GM10847 (cell line): ENCODE results near the gene MORN1.

Experiments
- POLR2A ChIP-seq: IDR thresholded peaks from 2 replicates; pipeline ENCODE4 v1.6.1; 2011; ENCODE audit not compliant: insufficient read length; ENCODE audit errors: extremely low read depth

Gene MORN1

GRCh38 chr1:2304282-2304681 lies 87.1 kb downstream of the MORN1 start:
- TF ChIP-seq POLR2A = no peak

- no peak for TF ChIP-seq POLR2A
Observed at GRCh38 chr1:2303781-2304180, 87.6 kb downstream of the MORN1 start.

- TF ChIP-seq POLR2A = no peak
Observed at GRCh38 chr1:2303016-2303775, 88.2 kb downstream of the MORN1 start.

GRCh38 chr1:2302292-2302925 lies 88.9 kb downstream of the MORN1 start:
- TF ChIP-seq POLR2A = no peak

GRCh38 chr1:2301607-2302291 lies 89.6 kb downstream of the MORN1 start:
- no peak for TF ChIP-seq POLR2A

GRCh38 chr1:2300851-2301606 lies 90.3 kb downstream of the MORN1 start:
- no peak for TF ChIP-seq POLR2A

- TF ChIP-seq POLR2A = no peak
Observed at GRCh38 chr1:2300004-2300771, 91.2 kb downstream of the MORN1 start.

GRCh38 chr1:2299131-2299627 lies 92.2 kb downstream of the MORN1 start:
- no peak for TF ChIP-seq POLR2A

GRCh38 chr1:2298685-2299084 lies 92.7 kb downstream of the MORN1 start:
- no peak for TF ChIP-seq POLR2A

- no peak for TF ChIP-seq POLR2A
Observed at GRCh38 chr1:2297246-2298011, 93.9 kb downstream of the MORN1 start.

GRCh38 chr1:2296614-2297013 lies 94.7 kb downstream of the MORN1 start:
- TF ChIP-seq POLR2A = no peak

- TF ChIP-seq POLR2A = no peak
Observed at GRCh38 chr1:2295526-2295925, 95.8 kb downstream of the MORN1 start.

- no peak for TF ChIP-seq POLR2A
Observed at GRCh38 chr1:2294725-2295078, 96.7 kb downstream of the MORN1 start.
